Measurements from ENCODE around the gene NLGN4Y. TPM values are rescaled to one million over a fixed set of nuclear protein-coding genes. Genes with fewer than 3 reads are reported as not detected.

Gene NLGN4Y
- total RNA-seq = 10 to 100 TPM; 27.1 to 55.9 TPM

DNA sequence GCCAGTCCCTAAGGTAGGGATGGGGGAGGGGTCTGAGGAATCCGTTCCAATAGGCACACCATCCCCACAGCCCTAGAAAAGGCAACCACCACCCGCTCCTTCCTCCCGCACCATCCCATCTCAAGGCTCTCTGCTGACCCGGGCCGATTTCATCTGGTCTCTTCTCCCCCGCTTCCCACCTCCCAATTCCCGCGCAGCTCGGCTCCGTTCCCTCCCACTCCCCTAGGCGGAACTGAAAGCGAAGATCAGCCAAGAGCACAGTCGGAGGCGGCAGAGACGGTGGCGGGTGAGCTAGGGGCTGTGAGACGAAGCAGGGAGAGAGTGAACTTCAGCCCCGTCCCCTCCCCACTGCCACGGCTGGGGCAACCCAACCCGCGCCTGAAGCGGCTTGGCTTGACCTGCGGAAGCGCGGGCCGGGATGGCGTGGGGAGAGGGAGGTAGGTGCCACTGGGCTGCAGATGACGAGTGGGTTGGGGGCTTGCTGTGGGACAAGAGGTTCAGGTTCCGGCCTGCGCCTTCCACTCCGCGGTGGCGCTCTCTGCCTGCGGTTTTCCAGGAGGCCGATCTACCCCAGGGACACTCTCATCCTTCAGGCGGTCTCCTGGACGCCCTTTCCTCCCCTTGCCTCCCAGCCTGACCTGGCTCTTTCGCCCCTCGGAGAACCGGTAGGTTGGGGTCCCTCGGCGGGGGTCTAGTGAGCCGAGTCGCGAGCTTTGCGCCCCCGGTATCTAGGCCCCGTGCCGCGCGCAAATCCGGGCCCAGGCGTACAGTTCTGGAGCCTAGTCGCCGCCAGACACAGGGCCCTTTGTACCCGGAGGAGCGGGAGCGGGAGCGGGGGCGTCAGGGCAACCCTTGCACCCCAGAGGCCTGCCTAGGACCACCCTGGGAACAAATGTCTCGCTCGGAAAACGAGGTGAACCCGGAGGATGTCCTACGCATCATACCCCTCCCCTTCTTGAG lies at the start of gene NLGN4Y:
Gene NLGN4Y (plus strand): TSS at position 258 of the 960 bp plus-strand sequence. CDS start 97,591 bp downstream, outside the sequence.
- DNase-seq (ENCODE audit: low spot score) (no peak), ATAC-seq (ENCODE audit: insufficient number of reproducible peaks, low FRiP score, low read depth) (no peak)
- peak within 1 kb of the TSS; percentile 74 for H3K4me3 ChIP-seq
- H3K9me3 ChIP-seq = no peaks in the 10 kb centered on the region
- peak within 1 kb of the TSS; percentile 17 to 21 for H3K27ac ChIP-seq
- H3K27me3 ChIP-seq (replicated peaks; ENCODE audit: insufficient read depth) = no peaks in the 10 kb centered on the region
- H3K4me1 ChIP-seq (ENCODE audit: control insufficient read depth in 1 of 2, low read depth in 2 of 2) = no peaks in the 10 kb centered on the region
- TF ChIP-seq, protein P1, sequence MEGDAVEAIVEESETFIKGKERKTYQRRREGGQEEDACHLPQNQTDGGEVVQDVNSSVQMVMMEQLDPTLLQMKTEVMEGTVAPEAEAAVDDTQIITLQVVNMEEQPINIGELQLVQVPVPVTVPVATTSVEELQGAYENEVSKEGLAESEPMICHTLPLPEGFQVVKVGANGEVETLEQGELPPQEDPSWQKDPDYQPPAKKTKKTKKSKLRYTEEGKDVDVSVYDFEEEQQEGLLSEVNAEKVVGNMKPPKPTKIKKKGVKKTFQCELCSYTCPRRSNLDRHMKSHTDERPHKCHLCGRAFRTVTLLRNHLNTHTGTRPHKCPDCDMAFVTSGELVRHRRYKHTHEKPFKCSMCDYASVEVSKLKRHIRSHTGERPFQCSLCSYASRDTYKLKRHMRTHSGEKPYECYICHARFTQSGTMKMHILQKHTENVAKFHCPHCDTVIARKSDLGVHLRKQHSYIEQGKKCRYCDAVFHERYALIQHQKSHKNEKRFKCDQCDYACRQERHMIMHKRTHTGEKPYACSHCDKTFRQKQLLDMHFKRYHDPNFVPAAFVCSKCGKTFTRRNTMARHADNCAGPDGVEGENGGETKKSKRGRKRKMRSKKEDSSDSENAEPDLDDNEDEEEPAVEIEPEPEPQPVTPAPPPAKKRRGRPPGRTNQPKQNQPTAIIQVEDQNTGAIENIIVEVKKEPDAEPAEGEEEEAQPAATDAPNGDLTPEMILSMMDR (IDR thresholded peaks at IDR 0.05) = no peak
- H3K36me3 ChIP-seq = no peaks in the 10 kb centered on the region

DNA sequence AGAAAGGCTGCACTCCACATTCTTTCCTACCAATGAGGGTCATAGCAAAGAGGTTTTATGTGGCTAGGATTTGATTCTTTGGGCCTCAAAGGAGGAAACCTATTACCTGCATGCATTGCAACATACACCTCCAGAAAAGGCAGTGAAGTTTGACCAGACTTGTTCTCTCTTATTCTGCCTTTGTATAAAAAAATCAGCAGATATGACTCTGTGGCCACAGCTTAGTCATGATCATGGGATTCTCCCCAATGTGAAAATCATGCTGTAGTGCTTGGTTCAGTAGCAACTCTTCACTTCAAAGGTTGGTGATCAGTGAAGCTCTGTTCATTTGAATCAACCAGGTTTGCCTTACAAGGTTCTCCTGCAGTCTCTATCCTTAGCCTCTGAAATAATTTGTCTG lies 38.4 kb upstream of the NLGN4Y start:
- DNase-seq (ENCODE audit: low spot score) (no peak), ATAC-seq (ENCODE audit: insufficient number of reproducible peaks, low FRiP score, low read depth) (no peak)
- no peaks in the 10 kb centered on the region for H3K4me1 ChIP-seq (ENCODE audit: control insufficient read depth in 1 of 2, low read depth in 2 of 2)
- no peaks in the 10 kb centered on the region for H3K27me3 ChIP-seq (replicated peaks; ENCODE audit: insufficient read depth)
- TF ChIP-seq, protein P1 (IDR thresholded peaks at IDR 0.05) = no peak
- H3K27ac ChIP-seq = no peak overlapping the region
- H3K9me3 ChIP-seq = no peaks in the 10 kb centered on the region
- no peak overlapping the region for H3K4me3 ChIP-seq
- no peaks in the 10 kb centered on the region for H3K36me3 ChIP-seq

DNA sequence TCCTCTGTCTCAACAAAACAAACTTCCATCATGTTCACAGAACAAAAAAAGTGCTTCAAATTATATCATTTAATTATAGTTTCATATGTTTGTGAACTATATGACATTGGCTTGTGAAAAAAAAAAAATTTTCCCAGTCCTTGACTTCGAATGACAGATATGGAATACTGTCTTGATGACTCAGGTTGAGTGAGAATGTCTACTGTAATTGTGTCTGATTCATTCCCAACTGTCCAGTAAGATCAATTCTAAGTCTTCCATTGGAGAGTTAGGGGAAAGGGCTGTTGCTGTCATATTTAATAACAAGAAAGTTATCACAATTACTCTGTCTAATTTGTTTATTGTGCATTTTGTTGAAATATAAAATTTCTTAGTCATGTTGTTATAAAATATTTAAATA lies 34.1 kb upstream of the NLGN4Y start:
- no peaks in the 10 kb centered on the region for H3K27me3 ChIP-seq (replicated peaks; ENCODE audit: insufficient read depth)
- no peak for ATAC-seq (ENCODE audit: insufficient number of reproducible peaks, low FRiP score, low read depth)
- H3K4me1 ChIP-seq (ENCODE audit: control insufficient read depth in 1 of 2, low read depth in 2 of 2) = no peaks in the 10 kb centered on the region
- H3K4me3 ChIP-seq = no peak overlapping the region
- no peaks in the 10 kb centered on the region for H3K9me3 ChIP-seq
- DNase-seq (ENCODE audit: low spot score) = no peak
- TF ChIP-seq, protein P1 (IDR thresholded peaks at IDR 0.05) = no peak
- H3K36me3 ChIP-seq = no peaks in the 10 kb centered on the region
- no peak overlapping the region for H3K27ac ChIP-seq

DNA sequence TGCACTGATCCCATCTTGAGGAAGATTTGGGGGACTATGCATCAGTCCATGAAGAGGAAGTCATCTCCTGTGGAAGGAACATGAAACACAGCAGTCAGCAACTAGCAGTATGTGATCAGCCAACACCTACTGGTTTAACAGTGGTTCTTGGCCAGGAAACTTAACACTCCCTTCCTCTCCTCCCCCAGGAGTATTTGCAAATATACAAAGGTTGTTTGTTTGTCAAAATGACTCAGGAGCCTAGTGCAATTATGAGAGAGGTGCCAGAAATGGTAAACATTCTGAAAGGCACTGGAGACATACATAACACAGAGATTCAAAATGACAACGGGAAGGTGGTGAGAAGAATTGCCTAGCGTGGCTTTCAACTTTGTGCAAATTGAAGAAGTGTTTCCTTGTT lies 26.3 kb upstream of the NLGN4Y start:
- Histone ChIP-seq H3K4me1 (ENCODE audit: control insufficient read depth in 1 of 2, low read depth in 2 of 2) (no peaks in the 10 kb centered on the region), H3K4me3 (no peak overlapping the region), H3K27ac (no peak overlapping the region), H3K9me3 (no peaks in the 10 kb centered on the region), H3K27me3 (replicated peaks; ENCODE audit: insufficient read depth) (no peaks in the 10 kb centered on the region), H3K36me3 (no peaks in the 10 kb centered on the region)
- ATAC-seq (ENCODE audit: insufficient number of reproducible peaks, low FRiP score, low read depth) (no peak), DNase-seq (ENCODE audit: low spot score) (no peak)
- TF ChIP-seq, protein P1 (IDR thresholded peaks at IDR 0.05) = no peak

DNA sequence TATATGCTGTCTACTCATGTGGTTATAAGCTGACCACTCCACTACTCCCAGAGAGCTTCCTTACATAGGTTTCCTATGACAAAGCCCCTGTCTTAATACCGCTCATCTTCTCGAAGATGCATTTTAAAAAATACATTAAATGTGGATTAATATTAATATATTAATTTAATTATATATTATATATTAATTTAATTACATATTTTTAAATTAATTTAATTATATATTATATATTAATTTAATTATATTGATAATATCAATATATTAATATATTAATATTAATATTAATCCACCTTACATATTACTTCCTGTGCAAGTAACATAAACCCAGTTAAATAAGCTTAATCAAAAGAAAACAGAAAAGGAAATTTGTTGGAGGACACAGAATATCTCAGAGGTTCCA lies 19.7 kb upstream of the NLGN4Y start:
- TF ChIP-seq, protein P1 (IDR thresholded peaks at IDR 0.05) = no peak
- no peaks in the 10 kb centered on the region for H3K27me3 ChIP-seq (replicated peaks; ENCODE audit: insufficient read depth)
- H3K27ac ChIP-seq = no peak overlapping the region
- H3K36me3 ChIP-seq = no peaks in the 10 kb centered on the region
- DNase-seq (ENCODE audit: low spot score) (no peak), ATAC-seq (ENCODE audit: insufficient number of reproducible peaks, low FRiP score, low read depth) (no peak)
- H3K4me1 ChIP-seq (ENCODE audit: control insufficient read depth in 1 of 2, low read depth in 2 of 2) = no peaks in the 10 kb centered on the region
- no peaks in the 10 kb centered on the region for H3K9me3 ChIP-seq
- H3K4me3 ChIP-seq = no peak overlapping the region
